HG02885 (cell line): ENCODE measurements around the gene DRC1.

Experiments used
- ATAC-seq: cut with Tn5 transposase; IDR thresholded peaks from one replicate; pipeline ENCODE4 v1.9.1; 2021; ENCODE audit warnings: mild to moderate bottlenecking; ENCODE audit not compliant: unreplicated experiment, poor library complexity

DRC1 gene

GRCh38 chr2:26396734-26397298 is 4.9 kb upstream of the DRC1 start:
- ATAC-seq = no peak

DNA sequence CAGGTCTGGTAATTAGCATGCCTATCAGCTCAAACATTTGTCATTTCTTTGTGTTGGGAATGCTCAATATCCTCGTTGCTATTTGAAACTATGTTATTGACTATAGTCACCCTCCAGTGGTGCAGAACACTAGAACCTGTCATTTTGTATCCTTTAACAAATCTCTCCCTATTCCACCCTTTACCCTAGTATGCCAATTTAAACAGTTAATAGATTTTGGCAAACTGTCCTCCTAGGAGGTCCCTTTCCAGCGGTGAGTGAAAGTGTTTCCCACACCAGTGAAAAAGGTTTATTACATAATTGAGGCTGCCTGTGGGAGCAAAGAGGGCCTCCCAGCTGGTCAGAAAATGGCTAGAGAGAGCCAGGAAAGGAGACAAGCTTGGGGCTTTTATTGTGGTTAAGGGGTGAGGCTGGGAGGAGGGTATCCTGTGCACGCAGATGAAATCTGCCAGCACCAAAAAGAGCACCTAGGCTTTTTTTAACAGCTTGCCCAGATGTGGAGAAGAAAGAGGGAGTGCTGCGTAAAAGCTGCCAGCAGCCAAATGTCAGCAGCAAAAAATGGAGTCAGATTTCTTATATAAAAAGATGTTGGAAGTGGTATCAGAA is 1.8 kb upstream of the DRC1 start:
- no peak for ATAC-seq

DNA sequence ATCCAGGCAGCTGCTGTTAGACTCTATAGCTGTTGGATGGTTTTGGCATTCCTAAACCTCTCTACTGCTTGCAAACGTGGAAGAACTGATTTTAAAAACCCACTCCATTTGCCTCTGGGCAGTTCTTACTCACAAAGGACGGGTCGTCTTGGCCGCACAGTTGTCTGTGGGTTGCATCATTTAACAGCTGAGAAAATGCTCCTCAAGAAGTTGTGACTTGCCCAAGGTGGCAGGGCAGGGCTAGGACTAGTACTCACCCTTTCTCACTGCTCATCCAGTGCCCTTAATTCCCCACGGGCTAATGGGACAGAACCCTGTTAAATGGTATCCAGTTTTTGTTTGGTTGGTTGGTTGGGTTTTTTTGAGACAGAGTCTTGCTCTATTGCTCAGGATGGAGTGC is 997 bp upstream of the DRC1 start:
- no peak for ATAC-seq

GRCh38 chr2:26407526-26407925 is 5.8 kb downstream of the DRC1 start:
- no peak for ATAC-seq

DNA sequence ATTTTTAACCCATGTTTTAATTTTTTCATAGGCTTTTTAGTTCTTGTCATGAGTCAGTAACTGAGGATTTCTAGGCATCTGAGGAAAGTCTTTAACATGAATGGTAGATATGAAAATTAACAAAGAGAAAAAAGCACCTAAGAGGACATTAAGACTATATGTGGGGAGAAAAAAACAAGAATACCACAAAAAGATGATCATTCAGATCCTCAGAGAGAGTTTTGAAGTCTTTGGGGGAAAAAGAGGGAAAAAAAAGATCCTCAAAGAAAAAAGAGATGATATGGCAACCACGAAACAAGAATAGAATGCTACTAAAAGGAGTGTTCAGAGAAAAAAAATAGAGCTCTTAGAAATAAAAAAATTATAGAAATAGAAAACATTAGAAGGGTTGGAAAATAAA is 8.1 kb downstream of the DRC1 start:
- ATAC-seq = no peak

- ATAC-seq = no peak
These were observed 9.1 kb downstream of the DRC1 start for GRCh38 chr2:26410764-26411243.

DNA sequence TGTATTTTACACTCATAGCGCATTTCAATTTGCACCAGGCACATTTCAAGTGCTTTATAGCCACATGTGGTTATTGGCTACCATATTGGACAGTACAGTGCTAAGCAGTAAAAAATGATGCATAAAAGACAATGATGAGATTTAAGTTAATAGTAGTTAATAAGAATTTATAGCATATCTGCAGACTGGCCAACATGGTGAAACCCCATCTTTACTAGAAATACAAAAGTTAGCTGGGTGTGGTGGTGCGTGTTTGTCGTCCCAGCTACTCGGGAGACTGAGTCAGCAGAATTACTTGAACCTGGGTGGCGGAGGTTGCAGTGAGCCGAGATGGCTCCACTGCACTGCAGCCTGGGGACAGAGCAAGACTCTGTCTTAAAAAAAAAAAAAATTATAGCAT is 9.7 kb downstream of the DRC1 start:
- ATAC-seq = no peak

- ATAC-seq = no peak
These were observed 10.5 kb downstream of the DRC1 start for GRCh38 chr2:26412091-26412673.

DNA sequence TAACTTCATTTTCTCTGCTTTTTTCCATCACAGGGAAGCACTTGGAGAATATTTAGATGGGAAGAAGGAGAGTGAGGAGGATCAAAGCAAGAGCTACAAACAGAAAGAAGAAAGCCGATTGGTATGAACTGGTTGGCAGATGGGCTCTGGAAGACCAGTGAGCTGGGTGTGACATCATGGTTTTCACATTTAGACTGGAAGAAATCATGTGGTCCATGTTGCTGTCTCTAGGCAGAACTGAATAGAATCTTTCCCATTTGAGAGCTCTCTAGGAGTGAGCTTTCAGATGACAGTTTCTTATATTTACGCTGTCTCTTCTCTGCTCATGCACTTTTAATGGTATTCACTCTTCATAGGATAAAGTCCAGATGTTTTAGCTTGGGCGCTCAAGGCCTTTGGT is 12.6 kb downstream of the DRC1 start:
- ATAC-seq = no peak

GRCh38 chr2:26421961-26422360 is 20.2 kb downstream of the DRC1 start:
- ATAC-seq = no peak

DNA sequence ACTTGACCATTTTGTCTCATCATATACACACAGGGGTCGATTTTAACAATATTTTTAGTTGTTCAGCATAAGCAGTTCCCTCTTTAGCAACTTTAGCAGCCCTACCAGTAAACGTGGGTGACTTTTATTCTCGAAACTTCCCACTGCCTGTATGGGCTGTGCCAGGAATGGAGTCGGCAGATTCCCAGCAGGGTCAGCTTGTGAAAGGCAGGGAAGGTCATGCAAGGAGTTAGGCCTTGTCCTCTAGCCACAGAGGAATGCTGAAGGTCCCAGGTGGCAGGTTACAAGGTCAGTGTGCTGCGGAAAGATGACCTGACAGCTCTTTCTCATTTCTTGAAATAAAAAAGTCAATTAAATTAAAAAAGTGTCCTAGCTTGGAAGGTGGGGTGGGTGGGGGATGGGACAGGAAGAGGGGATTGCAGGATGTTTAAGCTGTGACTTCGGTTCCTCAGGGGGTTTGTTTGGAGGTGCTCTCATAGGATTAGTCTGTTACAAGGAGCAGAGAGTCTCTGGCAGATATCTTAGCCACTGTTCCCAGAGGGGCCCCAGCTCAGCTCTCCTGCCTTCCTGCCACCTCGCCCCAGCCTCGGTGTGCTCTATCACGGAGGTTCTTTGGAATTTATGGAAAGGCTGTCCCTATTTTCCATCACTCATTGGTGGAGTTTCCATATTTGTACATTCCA is 21.4 kb downstream of the DRC1 start:
- no peak for ATAC-seq

DNA sequence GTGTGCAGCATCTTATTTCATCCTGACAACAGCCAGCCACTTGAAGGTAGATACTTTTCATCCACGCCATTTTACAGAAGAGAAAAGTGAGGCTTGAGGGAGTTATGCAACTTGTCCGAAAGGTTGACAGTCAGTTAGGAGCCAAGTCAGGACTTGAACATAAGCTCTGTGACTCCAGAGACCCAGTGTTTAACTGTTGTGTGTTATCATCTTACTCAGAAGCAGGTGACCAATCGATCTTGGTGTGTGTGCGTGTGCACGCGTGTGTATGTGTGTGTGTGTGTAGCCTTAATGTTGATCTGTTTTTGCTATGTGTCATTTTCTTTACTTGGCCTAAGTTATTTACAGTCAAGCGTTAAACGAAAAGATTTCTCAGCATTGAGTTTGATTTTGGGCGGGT is 22.0 kb downstream of the DRC1 start:
- no peak for ATAC-seq

DNA sequence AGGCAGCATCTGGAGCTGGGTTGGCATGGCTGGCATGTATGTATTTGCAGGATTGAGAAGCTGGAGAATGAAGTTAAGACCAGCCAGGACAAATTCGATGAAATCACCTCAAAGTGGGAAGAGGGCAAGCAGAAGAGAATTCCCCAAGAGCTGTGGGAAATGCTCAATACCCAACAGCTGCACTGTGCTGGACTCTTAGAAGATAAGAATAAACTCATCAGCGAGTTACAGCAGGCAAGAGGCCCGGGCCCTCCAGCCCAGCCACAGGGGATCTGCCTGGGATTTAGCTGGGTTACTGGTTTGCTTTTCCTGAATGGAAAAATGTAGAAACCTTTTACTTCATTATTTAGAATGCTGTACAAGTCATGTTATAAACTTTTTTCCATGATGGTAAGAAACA is 22.5 kb downstream of the DRC1 start:
- ATAC-seq = no peak

DNA sequence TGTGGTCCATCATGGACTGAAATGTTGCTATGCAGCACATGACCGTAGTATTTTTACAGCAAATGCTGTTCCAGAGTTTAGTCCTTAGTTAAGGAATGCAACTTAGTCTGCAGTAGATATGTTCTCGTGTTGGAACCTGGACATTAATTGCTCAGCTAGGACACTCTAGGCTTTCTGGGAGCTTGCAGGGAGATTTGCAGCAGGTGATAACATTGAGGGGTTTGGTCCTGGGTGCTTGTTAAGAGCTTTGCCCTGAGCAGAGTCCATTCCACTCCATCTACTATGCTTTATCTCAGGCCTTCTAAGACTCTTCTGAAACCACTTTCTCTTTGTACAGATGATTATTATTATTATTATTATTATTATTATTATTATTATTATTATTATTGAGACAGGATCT is 27.1 kb downstream of the DRC1 start:
- ATAC-seq = no peak

DNA sequence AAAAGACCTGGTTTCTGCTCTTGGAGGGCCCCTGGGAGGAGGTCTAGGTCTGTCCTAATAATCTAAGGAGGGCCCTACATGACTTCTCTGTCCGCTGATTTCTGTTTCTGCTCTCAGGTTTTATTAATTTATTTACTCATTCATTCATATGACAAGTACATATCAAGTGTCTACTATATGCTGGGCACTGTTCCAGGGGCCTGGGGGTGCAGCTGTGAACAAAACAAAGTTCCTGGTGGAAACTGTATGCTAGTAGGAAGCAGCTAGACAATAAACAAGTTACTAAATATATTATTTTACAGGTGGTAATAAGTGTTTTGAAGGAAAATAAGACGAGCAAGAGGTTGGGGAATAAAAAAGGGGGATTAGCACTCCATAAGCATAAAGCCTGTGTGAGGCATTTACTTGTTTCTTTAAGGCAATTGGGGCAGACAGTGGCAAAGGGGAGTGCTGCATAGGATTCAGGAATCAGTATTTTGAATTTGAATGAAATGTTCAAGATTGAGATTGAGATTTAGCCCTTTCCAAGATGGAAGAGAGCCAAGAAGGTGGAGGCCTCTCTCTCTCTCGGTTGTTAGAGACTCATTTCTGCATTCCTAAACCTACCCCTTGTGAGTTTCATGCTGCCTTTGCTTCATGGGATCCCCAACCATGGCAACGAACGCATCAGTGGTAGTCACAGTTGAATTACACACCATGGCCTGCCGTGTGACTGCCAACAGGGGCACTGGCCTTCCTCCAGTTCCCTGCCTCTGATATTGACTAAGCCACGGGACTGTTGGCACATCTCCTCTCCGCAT is 28.3 kb downstream of the DRC1 start:
- ATAC-seq = no peak

- no peak for ATAC-seq
These were observed 29.1 kb downstream of the DRC1 start for GRCh38 chr2:26430826-26431225.

- ATAC-seq = no peak
These were observed 30.6 kb downstream of the DRC1 start for GRCh38 chr2:26432363-26432762.

DNA sequence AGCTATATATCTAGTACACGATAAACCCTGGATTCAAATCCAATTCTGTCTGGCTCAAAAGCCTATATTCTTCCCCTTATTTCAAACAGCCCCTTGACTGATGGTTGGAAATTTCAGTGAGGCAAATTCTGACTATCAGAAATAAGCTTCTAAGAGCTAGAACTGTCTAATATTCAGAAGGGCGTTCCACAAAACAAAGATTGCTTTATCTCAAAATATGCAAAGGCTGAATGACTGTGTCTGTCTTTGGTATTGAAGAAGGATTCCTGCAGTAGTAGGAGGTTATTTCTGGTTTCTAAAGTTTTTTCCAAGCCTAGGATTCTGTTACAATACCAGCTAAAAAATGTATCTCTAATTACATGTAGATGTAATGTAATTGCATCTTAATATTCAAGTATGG is 31.1 kb downstream of the DRC1 start:
- ATAC-seq = no peak

- no peak for ATAC-seq
These were observed 33.4 kb downstream of the DRC1 start for GRCh38 chr2:26435106-26435505.

DNA sequence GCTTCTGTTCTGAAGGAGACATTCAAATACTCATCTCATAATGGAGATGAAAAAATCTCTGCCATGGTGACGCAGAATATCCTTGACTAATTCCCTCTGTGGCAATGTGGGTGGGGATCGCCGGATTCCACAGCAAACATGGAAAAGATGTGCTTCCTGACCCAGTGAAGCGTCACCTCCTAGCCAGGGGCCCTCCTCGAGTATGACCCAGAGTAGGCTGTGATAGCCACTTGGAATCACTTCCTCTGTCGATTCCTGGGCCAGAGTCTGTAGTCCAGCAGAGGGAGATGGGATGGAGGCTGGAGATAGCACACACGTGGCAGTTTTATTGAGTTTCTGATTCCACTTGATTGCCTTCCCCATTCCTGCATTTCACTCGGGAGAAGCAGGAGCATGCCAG is 36.8 kb downstream of the DRC1 start:
- ATAC-seq = no peak

DNA sequence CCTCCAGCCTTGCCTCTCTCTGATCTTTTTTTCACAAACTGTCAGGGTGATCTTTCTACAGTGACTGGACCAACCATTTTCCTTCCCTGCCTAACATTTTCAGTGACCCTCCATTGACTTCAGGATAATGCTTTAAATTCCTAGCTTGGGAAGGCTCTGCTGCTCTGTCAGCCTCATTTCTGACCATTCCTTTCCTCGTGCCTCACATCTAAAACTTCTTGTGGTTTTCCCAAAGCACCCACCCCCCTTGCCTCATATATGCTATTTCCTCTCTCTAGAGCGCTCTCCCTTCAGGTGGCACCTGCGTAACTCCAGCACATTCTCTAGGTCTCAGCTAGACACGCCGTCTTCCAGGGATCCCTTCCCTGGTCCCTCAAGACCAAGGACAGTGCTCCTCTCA is 37.2 kb downstream of the DRC1 start:
- ATAC-seq = no peak
